HepG2 (cell line): Measurements from ENCODE around the gene ATL2. TPM values are rescaled to one million over a fixed set of nuclear protein-coding genes. Genes with fewer than 3 reads are reported as not detected.

ENCODE experiments used
- BHLHE40 ChIP-seq: IDR thresholded peaks from 2 replicates; pipeline ENCODE4 v1.6.1; 2011; ENCODE audit warnings: low read length, improper control_type of control experiment
- HNF4A ChIP-seq: sonication (generic); formaldehyde crosslinking; IDR thresholded peaks from 2 replicates; pipeline ENCODE4 v1.4.0; 2020; ENCODE audit warnings: missing genetic modification reagents
- HNRNPLL ChIP-seq: fragments of 200-400 bp; formaldehyde crosslinking; IDR thresholded peaks from 2 replicates; pipeline ENCODE4 v1.6.1; 2017; ENCODE audit warnings: mild to moderate bottlenecking, low read depth, low read length; ENCODE audit not compliant: poor library complexity, severe bottlenecking
- HOXA5 ChIP-seq: sonication (generic); formaldehyde crosslinking; IDR thresholded peaks from 2 replicates; pipeline ENCODE4 v1.4.0; 2020; ENCODE audit warnings: missing genetic modification reagents
- KDM4B ChIP-seq: sonication (generic); formaldehyde crosslinking; IDR thresholded peaks from 2 replicates; pipeline ENCODE4 v1.4.0; 2020; ENCODE audit warnings: missing genetic modification reagents
- MED13 ChIP-seq: sonication (generic); formaldehyde crosslinking; IDR thresholded peaks from 2 replicates; pipeline ENCODE4 v1.5.0; 2020; ENCODE audit warnings: missing genetic modification reagents
- MZF1 ChIP-seq: sonication (generic); formaldehyde crosslinking; IDR thresholded peaks from 2 replicates; pipeline ENCODE4 v1.8.1; 2023; ENCODE audit warnings: mild to moderate bottlenecking, missing genetic modification reagents, borderline replicate concordance
- U2AF1 ChIP-seq: fragments of 200-400 bp; formaldehyde crosslinking; optimal IDR thresholded peaks from 2 replicates; pipeline ENCODE3; 2017; ENCODE audit warnings: mild to moderate bottlenecking, low read depth, low read length
- ZKSCAN5 ChIP-seq: sonication (generic); formaldehyde crosslinking; IDR thresholded peaks from 2 replicates; pipeline ENCODE4 v1.5.1; 2020; ENCODE audit warnings: mild to moderate bottlenecking, missing genetic modification reagents
- ZNF251 ChIP-seq: sonication (generic); formaldehyde crosslinking; IDR thresholded peaks from 2 replicates; pipeline ENCODE4 v1.9.0; 2021; ENCODE audit warnings: mild to moderate bottlenecking, missing genetic modification reagents
- ZNF256 ChIP-seq: sonication (generic); formaldehyde crosslinking; conservative IDR thresholded peaks from 2 replicates; pipeline ENCODE4 v1.4.0; 2020; ENCODE audit warnings: missing genetic modification reagents
- ZNF44 ChIP-seq: sonication (generic); formaldehyde crosslinking; IDR thresholded peaks from 2 replicates; pipeline ENCODE4 v1.5.1; 2020; ENCODE audit warnings: mild to moderate bottlenecking, missing genetic modification reagents
- ZNF589 ChIP-seq: sonication (generic); formaldehyde crosslinking; conservative IDR thresholded peaks from 2 replicates; pipeline ENCODE4 v1.8.0; 2022; ENCODE audit warnings: mild to moderate bottlenecking, moderate library complexity, missing genetic modification reagents
- ZNF652 ChIP-seq: IDR thresholded peaks from 2 replicates; pipeline ENCODE4 v1.6.1; 2016; ENCODE audit warnings: low read depth, borderline replicate concordance
- polyA plus RNA-seq, 8 experiments: library from polyadenylated mRNA; depleted of rRNA in 3 of 8; stranded (reverse) in 7 of 8; unstranded in 1 of 8; fragments of >200 nt; fragmentation: Illumina TruSeq in 4 of 8; extraction: Trizol in 4 of 8; gene quantifications; 2 replicates each; pipeline versions ENCODE4 v1.2.1 to v1.2.3, GENCODE V29; 2011 to 2016; ENCODE audit warnings: low read depth in 4 of 8, missing spikeins in 1 of 8, mixed read lengths in 1 of 8; ENCODE audit not compliant: insufficient read depth in 1 of 8
- total RNA-seq, 5 experiments: library from RNA; depleted of rRNA; stranded (reverse); fragments of >200 nt; fragmentation: Illumina TruSeq; extraction: Trizol; gene quantifications; 2 replicates each; pipeline ENCODE4 v1.2.3, GENCODE V29; 2016; ENCODE audit warnings: low read depth in 1 of 5
- TF ChIP-seq, protein P1 (sequence below): sonication (generic); formaldehyde crosslinking; IDR thresholded peaks from 2 replicates; pipeline ENCODE4 v1.5.1; 2020; ENCODE audit warnings: mild to moderate bottlenecking, missing genetic modification reagents, borderline replicate concordance
- TF ChIP-seq, protein P2 (sequence below): sonication (generic); formaldehyde crosslinking; IDR thresholded peaks from 2 replicates; pipeline ENCODE4 v1.5.1; 2020; ENCODE audit warnings: mild to moderate bottlenecking, missing genetic modification reagents, borderline replicate concordance
- TF ChIP-seq, protein P3 (sequence below): sonication (generic); formaldehyde crosslinking; conservative IDR thresholded peaks from 2 replicates; pipeline ENCODE4 v1.8.1; 2023; ENCODE audit warnings: missing genetic modification reagents
- TF ChIP-seq, protein P4 (sequence below): sonication (generic); formaldehyde crosslinking; IDR thresholded peaks from 2 replicates; pipeline ENCODE4 v1.4.0; 2020; ENCODE audit warnings: missing genetic modification reagents, borderline replicate concordance
- TF ChIP-seq, protein P5 (sequence below): sonication (generic); formaldehyde crosslinking; conservative IDR thresholded peaks from 2 replicates; pipeline ENCODE4 v1.5.0; 2020; ENCODE audit warnings: missing genetic modification reagents

The ATL2 gene
- total and polyA plus RNA-seq, 2 of the 13 experiments (the other 11 are each of a cell fraction or from before 2014, with no cell fraction given): 56.5 to 119 TPM

DNA sequence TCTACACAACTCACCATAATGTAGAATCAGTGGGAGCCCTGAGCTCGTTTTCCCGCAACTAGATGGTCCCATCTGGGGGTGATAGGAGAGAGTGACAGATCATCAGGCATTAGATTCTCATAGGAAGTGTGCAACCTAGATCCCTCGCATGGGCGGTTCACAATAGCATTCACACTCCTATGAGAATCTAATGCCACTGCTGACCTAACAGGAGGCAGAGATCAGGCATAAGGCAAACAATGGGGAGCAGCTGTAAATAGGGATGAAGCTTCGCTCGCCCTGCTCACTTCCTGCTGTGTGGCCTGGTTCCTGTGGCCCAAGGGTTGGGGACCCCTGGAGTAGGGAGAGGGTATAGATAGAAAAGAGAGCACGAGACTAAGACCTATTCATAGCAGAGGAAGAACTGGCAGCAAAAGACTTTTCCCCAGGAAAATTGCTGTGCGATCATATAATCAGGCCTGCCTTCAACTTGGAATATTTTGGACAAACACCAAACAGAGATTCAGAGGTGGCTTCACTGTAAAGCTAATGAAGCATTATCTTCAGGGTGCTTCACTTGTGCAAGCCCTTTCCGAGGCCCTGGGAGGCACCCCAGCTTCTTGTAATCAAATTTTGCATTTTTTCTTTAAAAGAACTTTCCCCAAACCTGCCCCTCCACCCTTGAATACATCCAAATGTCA, 29.0 kb upstream of the ATL2 start (continued):
- no peak for TF ChIP-seq HNRNPLL
- no peak for TF ChIP-seq MED13 (CRISPR knock-in tag)
- TF ChIP-seq, protein P1, sequence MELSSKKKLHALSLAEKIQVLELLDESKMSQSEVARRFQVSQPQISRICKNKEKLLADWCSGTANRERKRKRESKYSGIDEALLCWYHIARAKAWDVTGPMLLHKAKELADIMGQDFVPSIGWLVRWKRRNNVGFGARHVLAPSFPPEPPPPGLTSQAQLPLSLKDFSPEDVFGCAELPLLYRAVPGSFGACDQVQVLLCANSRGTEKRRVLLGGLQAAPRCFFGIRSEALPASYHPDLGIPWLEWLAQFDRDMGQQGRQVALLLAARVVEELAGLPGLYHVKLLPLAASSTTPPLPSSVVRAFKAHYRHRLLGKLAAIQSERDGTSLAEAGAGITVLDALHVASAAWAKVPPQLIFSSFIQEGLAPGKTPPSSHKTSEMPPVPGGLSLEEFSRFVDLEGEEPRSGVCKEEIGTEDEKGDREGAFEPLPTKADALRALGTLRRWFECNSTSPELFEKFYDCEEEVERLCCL (CRISPR knock-in tag): no peak
- peak; percentile 65 for TF ChIP-seq HNF4A
- no peak for TF ChIP-seq ZNF251 (CRISPR knock-in tag)
- no peak for TF ChIP-seq BHLHE40
- 0 out of 2 replicates have a peak, but pooled peaks have one; percentile 72 for TF ChIP-seq MZF1 (CRISPR knock-in tag)
- TF ChIP-seq ZNF44: no peak
- TF ChIP-seq, protein P2, sequence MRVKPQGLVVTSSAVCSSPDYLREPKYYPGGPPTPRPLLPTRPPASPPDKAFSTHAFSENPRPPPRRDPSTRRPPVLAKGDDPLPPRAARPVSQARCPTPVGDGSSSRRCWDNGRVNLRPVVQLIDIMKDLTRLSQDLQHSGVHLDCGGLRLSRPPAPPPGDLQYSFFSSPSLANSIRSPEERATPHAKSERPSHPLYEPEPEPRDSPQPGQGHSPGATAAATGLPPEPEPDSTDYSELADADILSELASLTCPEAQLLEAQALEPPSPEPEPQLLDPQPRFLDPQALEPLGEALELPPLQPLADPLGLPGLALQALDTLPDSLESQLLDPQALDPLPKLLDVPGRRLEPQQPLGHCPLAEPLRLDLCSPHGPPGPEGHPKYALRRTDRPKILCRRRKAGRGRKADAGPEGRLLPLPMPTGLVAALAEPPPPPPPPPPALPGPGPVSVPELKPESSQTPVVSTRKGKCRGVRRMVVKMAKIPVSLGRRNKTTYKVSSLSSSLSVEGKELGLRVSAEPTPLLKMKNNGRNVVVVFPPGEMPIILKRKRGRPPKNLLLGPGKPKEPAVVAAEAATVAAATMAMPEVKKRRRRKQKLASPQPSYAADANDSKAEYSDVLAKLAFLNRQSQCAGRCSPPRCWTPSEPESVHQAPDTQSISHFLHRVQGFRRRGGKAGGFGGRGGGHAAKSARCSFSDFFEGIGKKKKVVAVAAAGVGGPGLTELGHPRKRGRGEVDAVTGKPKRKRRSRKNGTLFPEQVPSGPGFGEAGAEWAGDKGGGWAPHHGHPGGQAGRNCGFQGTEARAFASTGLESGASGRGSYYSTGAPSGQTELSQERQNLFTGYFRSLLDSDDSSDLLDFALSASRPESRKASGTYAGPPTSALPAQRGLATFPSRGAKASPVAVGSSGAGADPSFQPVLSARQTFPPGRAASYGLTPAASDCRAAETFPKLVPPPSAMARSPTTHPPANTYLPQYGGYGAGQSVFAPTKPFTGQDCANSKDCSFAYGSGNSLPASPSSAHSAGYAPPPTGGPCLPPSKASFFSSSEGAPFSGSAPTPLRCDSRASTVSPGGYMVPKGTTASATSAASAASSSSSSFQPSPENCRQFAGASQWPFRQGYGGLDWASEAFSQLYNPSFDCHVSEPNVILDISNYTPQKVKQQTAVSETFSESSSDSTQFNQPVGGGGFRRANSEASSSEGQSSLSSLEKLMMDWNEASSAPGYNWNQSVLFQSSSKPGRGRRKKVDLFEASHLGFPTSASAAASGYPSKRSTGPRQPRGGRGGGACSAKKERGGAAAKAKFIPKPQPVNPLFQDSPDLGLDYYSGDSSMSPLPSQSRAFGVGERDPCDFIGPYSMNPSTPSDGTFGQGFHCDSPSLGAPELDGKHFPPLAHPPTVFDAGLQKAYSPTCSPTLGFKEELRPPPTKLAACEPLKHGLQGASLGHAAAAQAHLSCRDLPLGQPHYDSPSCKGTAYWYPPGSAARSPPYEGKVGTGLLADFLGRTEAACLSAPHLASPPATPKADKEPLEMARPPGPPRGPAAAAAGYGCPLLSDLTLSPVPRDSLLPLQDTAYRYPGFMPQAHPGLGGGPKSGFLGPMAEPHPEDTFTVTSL (CRISPR knock-in tag): no peak
- TF ChIP-seq, protein P3, sequence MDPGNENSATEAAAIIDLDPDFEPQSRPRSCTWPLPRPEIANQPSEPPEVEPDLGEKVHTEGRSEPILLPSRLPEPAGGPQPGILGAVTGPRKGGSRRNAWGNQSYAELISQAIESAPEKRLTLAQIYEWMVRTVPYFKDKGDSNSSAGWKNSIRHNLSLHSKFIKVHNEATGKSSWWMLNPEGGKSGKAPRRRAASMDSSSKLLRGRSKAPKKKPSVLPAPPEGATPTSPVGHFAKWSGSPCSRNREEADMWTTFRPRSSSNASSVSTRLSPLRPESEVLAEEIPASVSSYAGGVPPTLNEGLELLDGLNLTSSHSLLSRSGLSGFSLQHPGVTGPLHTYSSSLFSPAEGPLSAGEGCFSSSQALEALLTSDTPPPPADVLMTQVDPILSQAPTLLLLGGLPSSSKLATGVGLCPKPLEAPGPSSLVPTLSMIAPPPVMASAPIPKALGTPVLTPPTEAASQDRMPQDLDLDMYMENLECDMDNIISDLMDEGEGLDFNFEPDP (CRISPR knock-in tag): no peak
- TF ChIP-seq U2AF1: no peak
- no peak for TF ChIP-seq ZNF652 (CRISPR knock-in tag)
- TF ChIP-seq HOXA5: no peak
- TF ChIP-seq ZKSCAN5 (CRISPR knock-in tag): no peak
- TF ChIP-seq, protein P4, sequence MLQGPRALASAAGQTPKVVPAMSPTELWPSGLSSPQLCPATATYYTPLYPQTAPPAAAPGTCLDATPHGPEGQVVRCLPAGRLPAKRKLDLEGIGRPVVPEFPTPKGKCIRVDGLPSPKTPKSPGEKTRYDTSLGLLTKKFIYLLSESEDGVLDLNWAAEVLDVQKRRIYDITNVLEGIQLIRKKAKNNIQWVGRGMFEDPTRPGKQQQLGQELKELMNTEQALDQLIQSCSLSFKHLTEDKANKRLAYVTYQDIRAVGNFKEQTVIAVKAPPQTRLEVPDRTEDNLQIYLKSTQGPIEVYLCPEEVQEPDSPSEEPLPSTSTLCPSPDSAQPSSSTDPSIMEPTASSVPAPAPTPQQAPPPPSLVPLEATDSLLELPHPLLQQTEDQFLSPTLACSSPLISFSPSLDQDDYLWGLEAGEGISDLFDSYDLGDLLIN: no peak
- TF ChIP-seq ZNF589 (CRISPR knock-in tag): 0 out of 2 replicates have a peak, but pooled peaks have one; percentile 24
- no peak for TF ChIP-seq ZNF256
- TF ChIP-seq, protein P5, sequence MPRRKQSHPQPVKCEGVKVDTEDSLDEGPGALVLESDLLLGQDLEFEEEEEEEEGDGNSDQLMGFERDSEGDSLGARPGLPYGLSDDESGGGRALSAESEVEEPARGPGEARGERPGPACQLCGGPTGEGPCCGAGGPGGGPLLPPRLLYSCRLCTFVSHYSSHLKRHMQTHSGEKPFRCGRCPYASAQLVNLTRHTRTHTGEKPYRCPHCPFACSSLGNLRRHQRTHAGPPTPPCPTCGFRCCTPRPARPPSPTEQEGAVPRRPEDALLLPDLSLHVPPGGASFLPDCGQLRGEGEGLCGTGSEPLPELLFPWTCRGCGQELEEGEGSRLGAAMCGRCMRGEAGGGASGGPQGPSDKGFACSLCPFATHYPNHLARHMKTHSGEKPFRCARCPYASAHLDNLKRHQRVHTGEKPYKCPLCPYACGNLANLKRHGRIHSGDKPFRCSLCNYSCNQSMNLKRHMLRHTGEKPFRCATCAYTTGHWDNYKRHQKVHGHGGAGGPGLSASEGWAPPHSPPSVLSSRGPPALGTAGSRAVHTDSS (CRISPR knock-in tag): no peak; the same call in 1 of the 2 replicates
- no peak for TF ChIP-seq KDM4B (CRISPR knock-in tag)
